HK-2 (cell line): ENCODE measurements around the gene DLK1.

Experiments
- DNase-seq: peaks from one replicate; pipeline ENCODE4 v3.0.0-alpha.2; 2018; ENCODE audit not compliant: unreplicated experiment

The DLK1 gene

GRCh38 chr14:100777818-100778525, 51.3 kb downstream of the DLK1 start:
- no peak for DNase-seq

- no peak for DNase-seq
Observed at GRCh38 chr14:100778526-100778882, 51.8 kb downstream of the DLK1 start.

GRCh38 chr14:100778951-100779690, 52.4 kb downstream of the DLK1 start:
- DNase-seq: no peak

GRCh38 chr14:100779691-100780080, 53.0 kb downstream of the DLK1 start:
- no peak for DNase-seq

DNA sequence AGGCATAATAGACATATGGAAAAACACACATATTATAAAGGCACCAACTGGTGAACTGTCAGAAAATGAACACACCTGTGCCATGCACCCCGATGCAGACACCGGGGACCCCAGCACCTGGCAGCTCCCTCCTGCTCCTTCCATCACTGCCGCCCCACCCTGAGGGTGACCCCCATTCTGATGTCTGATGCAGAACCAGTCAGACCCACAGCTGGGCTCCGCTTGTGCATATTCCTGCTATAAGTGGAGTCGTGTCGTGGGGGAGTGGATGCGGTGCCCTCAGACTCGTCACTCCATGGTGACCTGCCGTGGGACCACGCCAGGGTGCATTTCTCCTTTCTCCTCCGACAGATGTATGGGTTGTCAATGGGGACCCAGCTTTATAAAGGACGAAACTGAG, 53.6 kb downstream of the DLK1 start:
- no peak for DNase-seq

- no peak for DNase-seq
Observed at GRCh38 chr14:100780646-100781355, 54.1 kb downstream of the DLK1 start.

DNA sequence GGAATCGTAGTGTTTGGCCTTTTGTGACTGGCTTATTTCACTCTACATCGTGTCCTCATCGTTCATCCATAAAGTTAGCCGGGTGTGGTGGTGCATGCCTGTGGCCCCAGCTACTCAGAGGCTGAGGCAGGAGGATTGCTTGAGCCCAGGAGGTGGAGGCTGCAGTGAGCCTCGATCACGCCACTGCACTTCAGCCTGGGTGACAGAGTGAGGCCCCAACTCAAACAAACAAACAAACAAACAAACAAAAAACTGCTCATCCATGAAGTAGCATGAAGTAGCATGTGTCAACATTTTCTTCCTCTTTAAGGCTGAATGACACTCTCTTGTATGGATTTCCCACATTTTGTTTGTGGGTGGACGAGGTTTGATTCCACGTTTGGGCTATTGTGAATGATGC, 55.3 kb downstream of the DLK1 start:
- DNase-seq: no peak

DNA sequence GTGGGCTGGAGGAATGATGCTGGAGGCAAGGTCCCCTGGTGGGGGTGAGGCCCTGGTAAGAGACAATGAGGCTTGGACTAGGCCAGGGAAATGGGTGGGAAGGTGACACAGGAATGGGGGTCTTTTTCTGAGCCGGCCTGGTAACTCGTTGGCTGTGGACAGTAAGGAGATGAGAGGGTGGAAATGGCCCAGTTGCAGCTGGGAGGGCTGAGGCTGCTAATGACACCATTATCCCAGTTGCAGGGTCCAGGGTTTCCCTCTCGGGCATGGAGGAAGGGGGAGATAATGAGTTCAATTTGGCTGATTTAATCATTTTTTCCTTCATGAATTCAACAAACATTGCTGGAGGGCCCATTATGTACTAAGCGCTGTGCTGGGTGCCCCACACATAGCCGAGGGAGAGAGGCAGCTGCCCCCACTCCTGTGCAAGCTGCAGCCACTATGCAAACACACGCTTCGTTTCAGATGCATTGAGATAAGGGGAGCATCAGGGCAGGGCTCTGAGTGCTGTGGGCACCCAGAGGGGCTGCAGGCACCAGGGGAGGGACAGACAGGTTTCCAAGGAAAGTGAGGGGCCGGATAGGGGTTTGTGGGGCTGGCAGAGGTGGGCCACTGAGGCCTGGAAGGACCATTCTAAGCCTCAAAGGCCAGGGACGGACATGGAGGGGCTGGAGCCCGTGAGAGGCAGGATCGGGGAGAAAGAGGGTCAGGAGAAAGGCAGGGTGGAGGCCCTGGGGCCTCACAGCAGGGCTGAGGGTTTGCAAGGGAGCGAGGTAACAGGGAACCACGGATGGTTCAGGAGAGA, 56.0 kb downstream of the DLK1 start:
- no peak for DNase-seq

DNA sequence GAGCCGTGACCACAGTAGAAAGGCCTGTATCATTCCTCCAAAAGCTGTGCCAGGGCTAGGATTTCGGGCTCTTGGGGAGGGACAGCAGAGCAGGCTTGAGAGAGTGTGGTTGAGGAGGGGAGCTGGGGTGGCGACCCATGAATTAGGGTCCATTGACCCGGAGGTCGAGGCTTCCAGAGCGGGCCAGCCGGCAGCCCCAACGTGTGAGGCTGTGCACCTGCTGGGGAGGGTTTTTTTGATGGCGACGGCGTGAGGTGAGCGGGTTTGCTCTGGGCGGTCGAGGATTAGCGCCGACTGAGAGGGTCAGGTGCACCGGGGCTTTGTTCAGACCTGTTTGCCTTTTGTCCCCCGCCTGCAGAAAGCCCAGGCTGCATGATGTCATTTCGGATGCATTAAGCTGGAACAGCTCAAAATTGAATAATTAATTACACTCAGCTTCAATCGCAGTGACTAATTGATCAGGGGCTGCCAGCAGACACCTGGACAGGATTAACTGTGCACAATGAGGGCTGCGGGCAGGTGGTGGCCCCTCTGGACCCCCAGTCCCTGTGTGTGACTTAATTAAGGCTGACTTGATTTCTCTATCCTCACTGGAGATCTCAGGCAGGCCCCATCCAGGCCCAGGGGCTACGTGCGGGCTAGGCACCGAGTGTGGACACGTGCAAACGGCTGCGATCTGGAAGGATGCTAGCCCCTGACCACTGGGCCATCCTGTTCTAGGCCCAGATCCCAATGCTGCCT, 57.1 kb downstream of the DLK1 start:
- no peak for DNase-seq

DNA sequence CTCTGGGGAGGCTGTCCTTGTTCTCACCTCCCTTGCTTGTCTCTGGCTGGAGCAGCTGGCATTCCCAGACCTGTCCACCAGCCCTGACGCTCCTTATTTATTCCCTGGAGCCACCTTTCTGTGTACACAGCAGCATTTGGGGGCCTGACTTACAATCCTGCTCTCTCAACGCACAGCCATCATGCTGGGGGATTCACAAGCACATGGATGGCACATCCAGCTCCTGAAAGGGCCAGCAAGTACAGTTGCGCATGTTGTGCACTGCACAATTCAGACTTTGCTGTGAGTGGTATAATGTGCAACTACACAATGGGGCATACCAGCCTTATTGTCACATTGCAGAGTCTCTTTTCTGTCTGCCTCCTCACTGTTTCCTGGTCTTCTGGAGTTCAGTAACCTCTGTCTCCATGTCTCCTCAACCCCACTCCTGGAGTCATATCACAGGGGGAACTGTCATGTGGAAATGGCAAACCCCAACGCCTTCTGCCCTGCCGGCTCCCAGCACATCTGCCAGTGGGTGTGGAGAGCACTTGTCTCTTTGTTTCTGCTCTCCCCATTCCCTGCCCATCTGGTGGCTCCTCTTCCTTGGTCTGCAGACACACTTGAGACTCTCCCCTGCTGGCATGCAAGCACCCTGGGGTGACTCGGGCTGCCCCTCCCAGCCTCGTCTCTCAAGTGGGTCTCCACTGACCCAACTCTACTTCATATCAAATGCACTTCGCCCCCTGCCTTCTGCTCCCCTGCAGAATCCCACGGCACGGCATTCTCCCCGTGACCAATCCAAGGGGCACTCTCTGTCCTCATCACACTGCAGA, 58.0 kb downstream of the DLK1 start:
- no peak for DNase-seq

GRCh38 chr14:100785338-100785615, 58.6 kb downstream of the DLK1 start:
- no peak for DNase-seq

DNA sequence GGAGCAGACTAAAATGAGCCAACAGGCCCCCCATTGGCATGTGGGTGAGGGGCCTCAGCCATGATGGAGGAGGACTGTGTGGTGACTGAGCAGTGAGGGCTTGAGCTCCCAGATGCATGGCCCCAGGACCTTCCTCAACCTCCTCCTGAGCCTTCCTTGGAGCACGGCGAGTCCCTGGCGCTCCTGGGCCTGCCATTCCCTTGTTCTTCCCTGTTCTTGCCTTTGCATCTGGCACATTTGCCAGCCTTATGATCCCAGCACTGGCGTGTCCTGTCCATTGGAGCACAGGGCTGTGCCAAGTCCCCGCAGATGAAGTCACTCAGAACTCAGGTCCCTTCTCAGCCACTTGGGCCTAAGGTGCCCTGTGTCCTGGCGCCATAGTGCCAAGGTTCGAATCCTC, 58.9 kb downstream of the DLK1 start:
- no peak for DNase-seq

- DNase-seq: no peak
Observed at GRCh38 chr14:100786131-100786530, 59.4 kb downstream of the DLK1 start.

GRCh38 chr14:100786576-100787219, 60.0 kb downstream of the DLK1 start:
- no peak for DNase-seq

DNA sequence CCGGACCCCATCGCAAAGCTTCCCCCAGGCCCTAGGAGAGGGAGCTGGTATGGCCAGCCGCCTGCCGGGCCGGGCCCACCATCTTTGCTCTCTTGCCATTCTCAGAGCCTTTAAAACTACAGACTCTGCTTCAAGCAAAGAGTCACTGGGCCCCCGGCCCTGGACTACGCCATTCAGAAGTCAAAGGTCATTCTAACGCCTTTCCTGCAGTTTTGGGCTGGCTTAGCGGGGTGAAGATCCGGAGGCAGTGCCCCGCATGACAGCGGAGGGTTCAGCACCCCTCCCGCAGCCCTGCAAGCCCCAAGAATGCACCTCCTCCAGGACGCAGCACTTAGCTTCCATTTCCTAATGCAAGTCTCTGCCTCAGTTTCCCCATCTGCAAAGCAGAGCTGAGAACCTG, 61.0 kb downstream of the DLK1 start:
- no peak for DNase-seq
